Gastroesophageal sphincter (tissue), 4 donors: ENCODE data around the gene FSCN2. TPM values are rescaled to one million over a fixed set of nuclear protein-coding genes. Genes with fewer than 3 reads are reported as not detected.

Experiments used
- ATAC-seq: fragments of 150-250 bp; one replicate; pipeline ENCODE4 v1.9.1; 2016; ENCODE audit warnings: mild to moderate bottlenecking, moderate library complexity
- H3K27ac ChIP-seq, 4 donors: fragments of 200-600 bp; sonication (generic) in 3 of 4; 1 replicate in 3 of 4; 2 replicates in 1 of 4; pipeline ENCODE4 v1.5.1; 2016 to 2019
- H3K27me3 ChIP-seq: fragments of 200-600 bp; sonication (generic); one replicate; pipeline ENCODE4 v1.5.1; 2019
- H3K36me3 ChIP-seq, 2 donors: fragments of 200-600 bp; sonication (generic); one replicate each; pipeline ENCODE4 v1.5.1; 2019; ENCODE audit warnings: control low read depth in 1 of 2
- H3K4me1 ChIP-seq, 3 donors: fragments of 200-600 bp; sonication (generic); 1 replicate in 2 of 3; 2 replicates in 1 of 3; pipeline ENCODE4 v1.5.1; 2016 to 2019; ENCODE audit warnings: control low read depth in 2 of 3
- H3K4me3 ChIP-seq, 2 donors: fragments of 200-600 bp; sonication (generic); one replicate each; pipeline ENCODE4 v1.5.1; 2019; ENCODE audit warnings: mild to moderate bottlenecking in 1 of 2, moderate library complexity in 1 of 2
- H3K9me3 ChIP-seq, 3 donors: fragments of 200-600 bp; sonication (generic); one replicate each; pipeline ENCODE4 v1.5.1; 2017 to 2019; ENCODE audit warnings: control low read depth in 2 of 3
- EP300 ChIP-seq: sonication (generic); formaldehyde crosslinking; IDR thresholded peaks from one replicate; pipeline ENCODE4 v1.6.1; 2017; ENCODE audit warnings: antibody characterized with exemption, mild to moderate bottlenecking
- POLR2A ChIP-seq, 2 donors: fragments of 450-650 bp; IDR thresholded peaks; one replicate each; pipeline ENCODE4 v1.6.1; 2017; ENCODE audit warnings: antibody characterized with exemption in 2 of 2, mild to moderate bottlenecking in 2 of 2, moderate library complexity in 1 of 2
- POLR2AphosphoS5 ChIP-seq: sonication (generic); formaldehyde crosslinking; IDR thresholded peaks from one replicate; pipeline ENCODE4 v1.6.1; 2017; ENCODE audit warnings: antibody characterized with exemption
- WGBS, 2 donors: methylation state at CpG; one replicate each; pipeline ENCODE4 v1.1.5; 2018; ENCODE audit warnings: low coverage in 1 of 2; 5-methylcytosine and 5-hydroxymethylcytosine counted together
- total RNA-seq, 4 donors: library from RNA; depleted of rRNA; stranded (reverse); fragments of >200 nt; gene quantifications; one replicate each; pipeline ENCODE4 v1.1.0, GENCODE V29; 2016
- TF ChIP-seq, protein P1 (sequence below), 4 experiments: fragments of 200-600 bp in 2 of 4; fragments of 450-650 bp in 2 of 4; sonication (generic) in 1 of 4; IDR thresholded peaks; one replicate each; pipeline ENCODE4 v1.5.1; 2017 to 2019; ENCODE audit warnings: antibody characterized with exemption in 4 of 4, mild to moderate bottlenecking in 2 of 4, moderate library complexity in 2 of 4

The FSCN2 gene
- total RNA-seq, 4 donors from 2014 or later, result 0.49 to 2.1 (median 1.0) TPM

- no peak overlapping the region for H3K27ac ChIP-seq
- no peaks in the 10 kb centered on the region for H3K27me3 ChIP-seq
- no peaks in the 10 kb centered on the region for H3K36me3 ChIP-seq
- WGBS, 2 donors, result 90% methylated on average over 1 of the region's 7 CpGs; no CpG with 5 or more reads in 1 of the 2 donors
- no peak for ATAC-seq
- no peak overlapping the region for H3K4me3 ChIP-seq
- no peak for TF ChIP-seq EP300
- TF ChIP-seq POLR2A (IDR thresholded peaks at IDR 0.05), result no peak
- TF ChIP-seq, protein P1, sequence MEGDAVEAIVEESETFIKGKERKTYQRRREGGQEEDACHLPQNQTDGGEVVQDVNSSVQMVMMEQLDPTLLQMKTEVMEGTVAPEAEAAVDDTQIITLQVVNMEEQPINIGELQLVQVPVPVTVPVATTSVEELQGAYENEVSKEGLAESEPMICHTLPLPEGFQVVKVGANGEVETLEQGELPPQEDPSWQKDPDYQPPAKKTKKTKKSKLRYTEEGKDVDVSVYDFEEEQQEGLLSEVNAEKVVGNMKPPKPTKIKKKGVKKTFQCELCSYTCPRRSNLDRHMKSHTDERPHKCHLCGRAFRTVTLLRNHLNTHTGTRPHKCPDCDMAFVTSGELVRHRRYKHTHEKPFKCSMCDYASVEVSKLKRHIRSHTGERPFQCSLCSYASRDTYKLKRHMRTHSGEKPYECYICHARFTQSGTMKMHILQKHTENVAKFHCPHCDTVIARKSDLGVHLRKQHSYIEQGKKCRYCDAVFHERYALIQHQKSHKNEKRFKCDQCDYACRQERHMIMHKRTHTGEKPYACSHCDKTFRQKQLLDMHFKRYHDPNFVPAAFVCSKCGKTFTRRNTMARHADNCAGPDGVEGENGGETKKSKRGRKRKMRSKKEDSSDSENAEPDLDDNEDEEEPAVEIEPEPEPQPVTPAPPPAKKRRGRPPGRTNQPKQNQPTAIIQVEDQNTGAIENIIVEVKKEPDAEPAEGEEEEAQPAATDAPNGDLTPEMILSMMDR (IDR thresholded peaks at IDR 0.05), result no peak
- H3K9me3 ChIP-seq, result no peaks in the 10 kb centered on the region
- H3K4me1 ChIP-seq, result no peaks in the 10 kb centered on the region
These were observed 28.1 kb upstream of the FSCN2 start for GRCh38 chr17:81500047-81500446.

DNA sequence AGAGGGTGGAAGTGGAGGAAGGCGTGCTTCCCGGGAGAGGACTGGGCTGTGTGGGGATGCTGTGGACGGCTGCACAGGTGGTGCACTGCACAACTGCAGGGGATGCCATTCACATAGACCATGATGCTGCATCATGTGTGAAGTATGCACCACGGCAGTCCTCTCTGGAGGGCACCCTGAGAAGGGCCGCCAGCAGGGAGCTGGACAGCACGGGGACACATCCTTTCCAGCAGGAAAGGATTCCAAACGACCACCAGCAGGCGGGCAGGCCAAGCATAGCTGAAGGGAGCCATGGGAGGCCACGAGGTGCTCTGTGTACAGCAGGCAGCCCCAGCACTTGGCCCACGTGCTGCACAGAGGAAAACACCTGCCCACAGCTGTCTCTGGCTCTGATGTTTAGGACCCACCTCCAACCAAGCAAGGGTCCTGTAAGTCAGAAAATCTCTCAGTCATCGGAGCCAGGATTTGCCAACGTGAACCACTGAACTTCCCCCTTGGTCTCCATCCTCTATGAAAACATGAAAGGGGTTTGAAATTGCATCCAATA lies 25.6 kb upstream of the FSCN2 start:
- no peaks in the 10 kb centered on the region for H3K27me3 ChIP-seq
- TF ChIP-seq EP300, result no peak
- TF ChIP-seq POLR2AphosphoS5, result no peak
- TF ChIP-seq, protein P1 (IDR thresholded peaks at IDR 0.05), result no peak
- TF ChIP-seq POLR2A (IDR thresholded peaks at IDR 0.05), result no peak
- no peak overlapping the region for H3K27ac ChIP-seq
- H3K4me3 ChIP-seq, result no peak overlapping the region
- no peaks in the 10 kb centered on the region for H3K9me3 ChIP-seq
- H3K4me1 ChIP-seq, result no peaks in the 10 kb centered on the region
- WGBS, 2 donors, result 63 to 74% methylated on average over 6 of the region's 12 CpGs
- H3K36me3 ChIP-seq, result no peaks in the 10 kb centered on the region
- no peak for ATAC-seq

- TF ChIP-seq EP300 (no peak), POLR2AphosphoS5 (no peak), POLR2A (IDR thresholded peaks at IDR 0.05) (no peak)
- TF ChIP-seq, protein P1 (IDR thresholded peaks at IDR 0.05), result no peak
- H3K4me1 ChIP-seq, result peaks cover 0 to 5% (median 0%) of the 10 kb centered on the region in 3 donors
- H3K36me3 ChIP-seq, result peaks cover 0 to 5% of the 10 kb centered on the region in 2 donors
- no peaks in the 10 kb centered on the region for H3K27me3 ChIP-seq
- H3K4me3 ChIP-seq, result no peak overlapping the region
- H3K27ac ChIP-seq, result no peak overlapping the region
- ATAC-seq, result no peak
- no peaks in the 10 kb centered on the region for H3K9me3 ChIP-seq
These were observed 24.6 kb upstream of the FSCN2 start for GRCh38 chr17:81503619-81504018.

GRCh38 chr17:81508639-81509206 lies 19.5 kb upstream of the FSCN2 start:
- Histone ChIP-seq H3K9me3 (no peaks in the 10 kb centered on the region), H3K4me1 (peaks cover 0 to 25% (median 6%) of the 10 kb centered on the region in 3 donors), H3K4me3 (peak overlapping the region; percentile 70 to 83), H3K36me3 (peaks cover 0 to 40% of the 10 kb centered on the region in 2 donors), H3K27ac (peak overlapping the region in 3 of 4 donors; percentile 96 to 100 (median 99)), H3K27me3 (no peaks in the 10 kb centered on the region)
- 27 to 39% methylated on average over 7 to 9 of the region's 10 CpGs for WGBS, 2 donors
- TF ChIP-seq POLR2AphosphoS5 (peak; percentile 30), POLR2A (IDR thresholded peaks at IDR 0.05) (peak in 1 of 2 donors; percentile 13), EP300 (no peak)
- TF ChIP-seq, protein P1 (IDR thresholded peaks at IDR 0.05), result no peak
- no peak for ATAC-seq
